ENCODE measurements around the gene ACAP1.
"Not testable (repeated sequence)": the region's sequence is repeated elsewhere in the genome, so short reads cannot be mapped to it uniquely, and the experiment has no call there.

Gene ACAP1

DNA sequence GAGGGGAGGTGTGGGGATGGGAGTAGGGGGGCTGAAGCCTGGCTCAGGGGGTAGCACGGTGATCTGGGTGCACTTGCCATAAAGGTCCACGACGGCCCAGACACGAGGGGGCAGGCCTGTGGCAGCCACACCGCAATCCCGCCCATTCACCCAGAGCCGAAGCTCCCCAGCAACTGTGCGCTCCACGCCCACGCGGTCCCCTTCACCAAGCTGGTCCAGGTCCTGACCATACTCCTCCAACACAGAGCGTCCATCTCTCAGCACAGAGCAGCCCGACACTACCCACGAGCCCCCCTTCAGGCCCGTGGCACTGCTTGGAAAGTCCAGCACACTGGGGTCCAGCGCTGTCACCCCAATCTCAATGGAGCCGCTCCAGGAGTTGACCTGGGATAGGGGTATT lies 8.8 kb upstream of the ACAP1 start:
- TF ChIP-seq, protein P1, sequence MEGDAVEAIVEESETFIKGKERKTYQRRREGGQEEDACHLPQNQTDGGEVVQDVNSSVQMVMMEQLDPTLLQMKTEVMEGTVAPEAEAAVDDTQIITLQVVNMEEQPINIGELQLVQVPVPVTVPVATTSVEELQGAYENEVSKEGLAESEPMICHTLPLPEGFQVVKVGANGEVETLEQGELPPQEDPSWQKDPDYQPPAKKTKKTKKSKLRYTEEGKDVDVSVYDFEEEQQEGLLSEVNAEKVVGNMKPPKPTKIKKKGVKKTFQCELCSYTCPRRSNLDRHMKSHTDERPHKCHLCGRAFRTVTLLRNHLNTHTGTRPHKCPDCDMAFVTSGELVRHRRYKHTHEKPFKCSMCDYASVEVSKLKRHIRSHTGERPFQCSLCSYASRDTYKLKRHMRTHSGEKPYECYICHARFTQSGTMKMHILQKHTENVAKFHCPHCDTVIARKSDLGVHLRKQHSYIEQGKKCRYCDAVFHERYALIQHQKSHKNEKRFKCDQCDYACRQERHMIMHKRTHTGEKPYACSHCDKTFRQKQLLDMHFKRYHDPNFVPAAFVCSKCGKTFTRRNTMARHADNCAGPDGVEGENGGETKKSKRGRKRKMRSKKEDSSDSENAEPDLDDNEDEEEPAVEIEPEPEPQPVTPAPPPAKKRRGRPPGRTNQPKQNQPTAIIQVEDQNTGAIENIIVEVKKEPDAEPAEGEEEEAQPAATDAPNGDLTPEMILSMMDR (IDR thresholded peaks at IDR 0.05; ENCODE audit: extremely low read depth, missing control alignments) = no peak
- no peak for DNase-seq (ENCODE audit: low spot score)

GRCh38 chr17:7328009-7328408 lies 8.3 kb upstream of the ACAP1 start:
- DNase-seq (ENCODE audit: low spot score) = no peak

GRCh38 chr17:7328840-7329373 lies 7.4 kb upstream of the ACAP1 start, which contains the start of gene NEURL4:
TSS of gene NEURL4 (minus strand) at chr17:7329335. CDS start at chr17:7329312, 23 bp downstream.
- TF ChIP-seq, protein P1 (IDR thresholded peaks at IDR 0.05; ENCODE audit: extremely low read depth, missing control alignments) = no peak
- peak; percentile 63 for DNase-seq (ENCODE audit: low spot score)

More at GRCh38 chr17:7328009-7328408, 8.3 kb upstream of the ACAP1 start:
- TF ChIP-seq, protein P1 (IDR thresholded peaks at IDR 0.05; ENCODE audit: extremely low read depth, missing control alignments) = no peak

GRCh38 chr17:7329374-7329996 lies 6.8 kb upstream of the ACAP1 start:
- TF ChIP-seq, protein P1 (IDR thresholded peaks at IDR 0.05; ENCODE audit: extremely low read depth, missing control alignments) = no peak
- DNase-seq (ENCODE audit: low spot score) = peak; percentile 97

DNA sequence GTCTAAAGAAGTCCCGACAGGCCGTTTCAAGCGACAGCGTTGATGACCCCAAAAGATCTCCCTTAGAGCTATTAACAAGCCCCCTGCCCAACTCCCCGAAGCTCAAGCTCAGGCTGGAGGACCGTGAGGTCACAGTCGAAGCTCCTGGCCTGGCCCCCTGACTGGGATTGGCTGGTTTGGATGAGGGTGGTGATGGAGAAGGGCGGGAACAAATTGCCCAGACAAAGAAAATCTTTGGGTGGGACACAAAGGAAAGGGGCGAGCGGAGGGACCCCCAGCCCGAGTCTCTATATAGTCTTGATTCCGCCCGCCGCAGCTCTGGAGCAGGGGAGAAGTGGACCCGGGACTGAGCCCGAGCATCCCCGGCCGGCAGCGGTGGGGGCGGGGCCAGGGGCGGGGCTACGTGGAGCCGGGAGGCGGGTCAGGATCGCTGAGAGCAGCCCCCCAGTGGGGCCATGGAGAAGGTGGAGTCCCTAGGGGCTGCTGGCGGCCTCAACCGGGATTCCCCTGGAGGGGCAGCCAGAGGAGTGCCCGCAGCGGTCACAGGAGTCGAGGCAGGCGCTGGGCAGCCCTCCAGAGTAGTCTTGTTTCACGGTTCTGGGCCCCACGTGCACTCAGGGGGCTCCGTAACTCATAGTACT lies 6.2 kb upstream of the ACAP1 start:
- TF ChIP-seq, protein P1 (IDR thresholded peaks at IDR 0.05; ENCODE audit: extremely low read depth, missing control alignments) = no peak
- peak; percentile 87 for DNase-seq (ENCODE audit: low spot score)

DNA sequence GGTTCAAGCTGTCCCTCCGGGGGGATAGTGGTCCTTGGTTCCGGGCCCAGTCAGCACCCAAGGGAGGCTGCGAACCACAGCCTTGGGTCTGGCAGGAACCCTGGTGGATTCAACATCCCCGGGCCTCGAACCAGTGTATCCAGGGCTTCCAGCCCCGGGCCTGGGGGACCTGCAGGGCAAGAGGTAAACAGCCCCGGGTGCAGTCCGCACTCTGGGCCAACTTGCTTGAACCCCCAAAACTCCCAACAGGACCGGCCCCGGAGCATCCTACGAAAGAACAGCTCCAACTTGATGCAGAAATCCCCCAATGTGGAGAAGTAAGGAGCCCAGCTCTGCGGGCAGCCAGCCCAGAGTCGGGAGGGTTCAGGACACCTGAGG lies 5.7 kb upstream of the ACAP1 start:
- TF ChIP-seq, protein P1 (IDR thresholded peaks at IDR 0.05; ENCODE audit: extremely low read depth, missing control alignments) = no peak
- no peak for DNase-seq (ENCODE audit: low spot score)

GRCh38 chr17:7332111-7332510 lies 4.2 kb upstream of the ACAP1 start:
- DNase-seq (ENCODE audit: low spot score) = no peak
- TF ChIP-seq, protein P1 (IDR thresholded peaks at IDR 0.05; ENCODE audit: extremely low read depth, missing control alignments) = no peak

DNA sequence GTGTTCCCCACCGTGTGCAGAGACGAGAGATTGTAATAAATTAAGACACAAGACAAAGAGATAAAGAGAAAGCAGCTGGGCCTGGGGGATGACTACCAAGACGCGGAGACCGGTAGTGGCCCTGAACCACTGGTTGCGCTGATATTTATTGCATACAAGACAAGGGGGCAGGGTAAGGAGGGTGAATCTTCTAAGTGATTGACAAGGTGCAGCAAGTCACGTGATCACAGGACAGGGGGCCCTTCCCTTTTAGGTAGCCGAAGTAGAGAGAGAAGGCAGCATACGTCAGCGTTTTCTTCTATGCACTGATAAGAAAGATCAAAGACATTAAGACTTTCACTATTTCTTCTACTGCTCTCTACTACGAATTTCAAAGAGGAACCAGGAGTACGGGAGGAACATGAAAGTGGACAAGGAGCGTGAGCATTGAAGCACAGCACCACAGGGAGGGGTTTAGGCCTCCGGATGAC lies 3.7 kb upstream of the ACAP1 start:
- not testable (repeated sequence) for DNase-seq (ENCODE audit: low spot score)
